ENCODE data around the gene MED8. TPM values are rescaled to one million over a fixed set of nuclear protein-coding genes. Genes with fewer than 3 reads are reported as not detected.

Gene MED8
- total and polyA plus RNA-seq, 7 donors = 15.4 to 44.5 (median 18.2) TPM

DNA sequence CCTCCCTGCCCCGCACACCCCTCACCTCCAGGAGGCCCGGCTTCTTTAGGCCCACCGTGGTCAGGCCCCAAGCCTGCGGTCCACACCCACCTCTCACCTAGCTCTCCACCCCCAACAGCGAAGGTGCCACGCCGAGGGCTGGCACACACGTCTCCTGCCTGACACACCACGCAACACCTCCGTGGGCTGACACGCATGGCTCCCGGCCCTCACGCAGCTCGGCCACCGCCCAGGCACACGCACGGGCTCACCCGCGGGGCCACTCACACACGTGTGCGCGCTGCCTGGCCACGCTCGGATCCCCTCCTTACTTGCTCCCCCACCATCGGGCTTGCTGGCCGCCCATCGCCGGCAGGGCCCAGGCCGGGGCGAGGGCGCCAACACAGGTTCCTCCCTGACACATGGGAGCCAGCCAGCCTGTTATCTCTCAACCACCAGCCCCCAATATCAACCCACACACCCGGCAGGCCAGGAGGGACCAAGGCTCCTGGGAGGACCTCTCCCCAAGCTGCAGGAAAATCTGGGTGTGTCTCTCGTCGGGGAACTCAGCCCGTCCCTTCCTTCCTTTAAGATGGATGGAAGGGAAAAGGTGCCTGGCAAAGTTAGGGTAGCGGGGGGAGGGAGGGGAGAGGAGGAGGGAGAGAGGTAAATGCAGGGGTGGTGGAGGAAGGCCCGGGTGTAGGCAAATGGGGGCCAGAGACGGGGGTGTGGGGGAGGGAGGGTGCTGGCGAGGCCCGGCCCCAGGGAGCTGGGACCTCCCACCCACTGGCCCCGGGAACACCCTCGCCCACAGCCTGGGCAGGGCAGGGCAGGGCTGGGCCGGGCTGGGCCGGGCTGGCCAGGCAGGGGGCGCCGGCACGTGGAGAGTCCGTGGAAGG lies 22.3 kb downstream of the MED8 start:
- intact Hi-C loops (cut with DNase I) = loop anchor here in 1 of 2 donors (5.0 kb wide), 1 partner anchor 140 kb away; no protein-coding TSS in a partner anchor

DNA sequence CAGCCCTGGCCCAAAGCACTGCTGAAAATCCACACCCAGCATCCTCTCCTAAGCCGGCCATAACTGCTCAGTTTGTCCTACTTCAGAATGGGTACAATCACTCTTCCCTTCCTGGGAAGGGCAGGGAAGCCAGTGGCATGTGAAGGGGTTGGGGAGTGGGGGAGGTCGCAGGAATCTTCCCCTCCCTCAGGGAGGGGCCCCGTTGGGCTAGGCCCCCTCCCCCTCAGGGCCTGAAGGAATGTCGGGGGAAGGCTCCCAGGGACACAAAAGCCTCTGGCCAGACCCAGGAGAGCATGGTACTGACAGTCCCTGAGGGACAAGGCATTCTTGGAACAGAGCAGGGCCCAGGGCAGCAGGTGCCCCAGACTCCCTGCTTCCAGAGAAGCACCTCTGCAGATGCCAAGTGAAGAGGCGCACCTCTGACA lies 23.0 kb downstream of the MED8 start:
- Histone ChIP-seq H3K27me3 (ENCODE audit: insufficient read depth in 3 of 3, low read length in 2 of 3) (no peaks in the 10 kb centered on the region), H3K4me3 (peak overlapping the region; percentile 81), H3K9me3 (no peaks in the 10 kb centered on the region), H3K4me1 (peaks cover 14% of the 10 kb centered on the region), H3K36me3 (ENCODE audit: insufficient read depth in 1 of 2, low read depth in 1 of 2) (peaks cover 6 to 40% of the 10 kb centered on the region in 2 donors), H3K27ac (peak overlapping the region; percentile 94)
- intact Hi-C loops (cut with DNase I) = loop anchor here in 1 of 2 donors (5.0 kb wide), 1 partner anchor 139 kb away; no protein-coding TSS in a partner anchor
- TF ChIP-seq, protein P1, sequence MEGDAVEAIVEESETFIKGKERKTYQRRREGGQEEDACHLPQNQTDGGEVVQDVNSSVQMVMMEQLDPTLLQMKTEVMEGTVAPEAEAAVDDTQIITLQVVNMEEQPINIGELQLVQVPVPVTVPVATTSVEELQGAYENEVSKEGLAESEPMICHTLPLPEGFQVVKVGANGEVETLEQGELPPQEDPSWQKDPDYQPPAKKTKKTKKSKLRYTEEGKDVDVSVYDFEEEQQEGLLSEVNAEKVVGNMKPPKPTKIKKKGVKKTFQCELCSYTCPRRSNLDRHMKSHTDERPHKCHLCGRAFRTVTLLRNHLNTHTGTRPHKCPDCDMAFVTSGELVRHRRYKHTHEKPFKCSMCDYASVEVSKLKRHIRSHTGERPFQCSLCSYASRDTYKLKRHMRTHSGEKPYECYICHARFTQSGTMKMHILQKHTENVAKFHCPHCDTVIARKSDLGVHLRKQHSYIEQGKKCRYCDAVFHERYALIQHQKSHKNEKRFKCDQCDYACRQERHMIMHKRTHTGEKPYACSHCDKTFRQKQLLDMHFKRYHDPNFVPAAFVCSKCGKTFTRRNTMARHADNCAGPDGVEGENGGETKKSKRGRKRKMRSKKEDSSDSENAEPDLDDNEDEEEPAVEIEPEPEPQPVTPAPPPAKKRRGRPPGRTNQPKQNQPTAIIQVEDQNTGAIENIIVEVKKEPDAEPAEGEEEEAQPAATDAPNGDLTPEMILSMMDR (IDR thresholded peaks at IDR 0.05) = no peak
- no peak for ATAC-seq
- DNase-seq = no peak
- WGBS, 3 donors = 19 to 34% (median 28%) methylated on average over 5 of the region's 5 CpGs

More for the DNA sequence above, 22.3 kb downstream of the MED8 start:
- DNase-seq = peak; percentile 41 to 56
- Histone ChIP-seq H3K9me3 (no peaks in the 10 kb centered on the region), H3K27me3 (ENCODE audit: insufficient read depth in 3 of 3, low read length in 2 of 3) (no peaks in the 10 kb centered on the region), H3K36me3 (ENCODE audit: insufficient read depth in 1 of 2, low read depth in 1 of 2) (peaks cover 6 to 36% of the 10 kb centered on the region in 2 donors), H3K4me1 (peaks cover 14% of the 10 kb centered on the region), H3K27ac (peak overlapping the region; percentile 94), H3K4me3 (peak overlapping the region; percentile 81)
- TF ChIP-seq, protein P1 (IDR thresholded peaks at IDR 0.05) = no peak
- ATAC-seq = peak in 3 of 4 donors; percentile 6 to 15 (median 9)
- WGBS, 3 donors = 7 to 14% (median 8%) methylated on average over 32 to 48 of the region's 48 CpGs

DNA sequence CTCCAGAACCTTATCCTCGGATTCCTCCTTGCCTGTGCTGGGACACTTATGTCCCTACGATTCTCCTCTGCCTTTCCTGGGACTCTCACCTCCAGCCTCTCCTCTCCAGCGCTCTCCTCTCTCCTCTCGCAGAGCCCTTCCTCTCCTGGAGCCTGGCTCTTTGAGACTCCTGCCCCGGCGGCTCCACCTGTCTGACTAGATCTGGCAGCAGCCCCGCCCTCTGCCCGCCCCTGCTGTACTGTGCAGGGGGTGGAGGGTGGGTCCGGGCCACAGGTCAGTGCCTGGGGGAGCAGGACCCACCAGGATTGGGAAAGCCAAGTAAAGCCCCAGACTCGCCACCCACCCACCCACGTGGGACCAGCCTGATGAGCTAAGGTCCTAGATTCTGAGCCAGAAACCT lies 23.4 kb downstream of the MED8 start:
- DNase-seq (no peak), ATAC-seq (no peak)
- TF ChIP-seq, protein P1 (IDR thresholded peaks at IDR 0.05) = no peak
- peaks cover 14% of the 10 kb centered on the region for H3K4me1 ChIP-seq
- no peaks in the 10 kb centered on the region for H3K9me3 ChIP-seq
- H3K27ac ChIP-seq = no peak overlapping the region
- intact Hi-C loops (cut with DNase I) = loop anchor here in 1 of 2 donors (5.0 kb wide), 1 partner anchor 139 kb away; no protein-coding TSS in a partner anchor
- H3K36me3 ChIP-seq (ENCODE audit: insufficient read depth in 1 of 2, low read depth in 1 of 2) = peaks cover 6 to 45% of the 10 kb centered on the region in 2 donors
- H3K4me3 ChIP-seq = no peak overlapping the region
- 61 to 64% (median 63%) methylated on average over 11 of the region's 11 CpGs for WGBS, 3 donors
- H3K27me3 ChIP-seq (ENCODE audit: insufficient read depth in 3 of 3, low read length in 2 of 3) = no peaks in the 10 kb centered on the region

DNA sequence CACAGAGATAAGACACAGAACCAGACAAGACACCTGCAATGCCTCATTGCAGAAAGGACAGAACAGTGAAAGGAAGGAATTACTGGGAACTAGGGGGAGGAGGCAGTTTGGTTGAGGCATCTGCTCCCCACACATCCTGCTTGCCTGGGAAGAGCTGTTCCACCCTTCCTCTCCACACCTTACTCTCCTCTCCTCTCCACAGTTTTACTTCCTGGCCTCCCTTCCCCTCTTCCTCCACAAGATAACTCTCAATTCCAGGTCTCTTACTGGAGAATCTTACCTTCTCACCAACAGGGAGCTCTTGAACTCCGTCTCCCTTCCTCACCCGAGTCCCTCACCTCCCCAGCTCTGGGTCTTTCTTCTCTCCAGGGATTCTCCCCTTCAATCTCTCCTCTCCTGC lies 23.9 kb downstream of the MED8 start:
- Histone ChIP-seq H3K36me3 (ENCODE audit: insufficient read depth in 1 of 2, low read depth in 1 of 2) (peaks cover 5 to 50% of the 10 kb centered on the region in 2 donors), H3K4me1 (peaks cover 14% of the 10 kb centered on the region), H3K4me3 (no peak overlapping the region), H3K9me3 (no peaks in the 10 kb centered on the region), H3K27me3 (ENCODE audit: insufficient read depth in 3 of 3, low read length in 2 of 3) (no peaks in the 10 kb centered on the region), H3K27ac (no peak overlapping the region)
- 79 to 88% (median 83%) methylated on average over 2 of the region's 2 CpGs for WGBS, 3 donors
- intact Hi-C loops (cut with DNase I) = loop anchor here in 1 of 2 donors (5.0 kb wide), 1 partner anchor 138 kb away; no protein-coding TSS in a partner anchor
- DNase-seq (no peak), ATAC-seq (no peak)
- TF ChIP-seq, protein P1 (IDR thresholded peaks at IDR 0.05) = no peak

Data from psoas muscle (tissue), 8 donors.